ENCODE data around the gene PARD3. TPM values are rescaled to one million over a fixed set of nuclear protein-coding genes. Genes with fewer than 3 reads are reported as not detected.

Gene PARD3
- polyA plus RNA-seq, 3 donors, result 0.51 TPM; not detected in 2

DNA sequence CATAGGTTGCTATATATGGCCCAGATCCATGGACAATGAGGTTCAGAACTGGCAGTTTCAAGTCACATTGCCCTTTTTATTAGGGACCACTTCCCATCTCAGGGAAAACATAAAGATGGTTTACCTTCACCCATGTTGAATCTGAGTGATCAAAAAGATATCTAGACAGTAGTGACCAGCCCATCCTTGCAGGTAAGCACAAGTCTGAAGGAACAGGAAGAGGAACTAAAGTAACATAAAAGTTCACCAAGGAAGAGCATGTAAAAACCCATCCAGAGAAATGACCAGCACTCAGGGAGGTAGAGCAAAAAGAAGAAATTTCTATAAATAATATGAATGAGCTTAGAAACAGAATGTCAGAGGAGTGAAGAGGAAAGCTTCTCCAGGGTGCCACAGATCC, 382.5 kb downstream of the PARD3 start:
- H3K36me3 Mint-ChIP-seq, result no peaks in the 10 kb centered on the region
- Histone ChIP-seq H3K36me3 (replicated peaks in 1 of 2; ENCODE audit: control insufficient read depth in 1 of 2, insufficient read depth in 2 of 2, low read length in 2 of 2) (no peaks in the 10 kb centered on the region), H3K27me3 (ENCODE audit: control insufficient read depth in 2 of 2, insufficient read depth in 2 of 2, low read length in 2 of 2) (no peaks in the 10 kb centered on the region), H3K27ac (ENCODE audit: low read depth in 1 of 2, low read length in 2 of 2) (no peak overlapping the region), H2AFZ (ENCODE audit: insufficient read depth, low read depth, low read length, poor library complexity, severe bottlenecking) (no peak overlapping the region), H3K9me3 (replicated peaks in 1 of 2; ENCODE audit: control insufficient read depth in 1 of 2, insufficient read depth in 1 of 2, low read length in 2 of 2) (no peaks in the 10 kb centered on the region), H3K4me1 (ENCODE audit: control insufficient read depth in 1 of 2, insufficient read depth in 2 of 2, low read length in 2 of 2) (peaks cover 9 to 10% of the 10 kb centered on the region in 2 donors), H3K9ac (ENCODE audit: insufficient read depth, low read length, poor library complexity, severe bottlenecking) (no peak overlapping the region), H3K79me2 (ENCODE audit: insufficient read depth, low read length) (no peaks in the 10 kb centered on the region), H3K4me3 (replicated peaks in 1 of 3; ENCODE audit: low read depth in 2 of 3, low read length in 3 of 3) (no peak overlapping the region), H4K20me1 (ENCODE audit: insufficient read depth, low read length) (no peaks in the 10 kb centered on the region), H3K4me2 (replicated peaks; ENCODE audit: extremely low read depth, low read length, poor library complexity, severe bottlenecking) (no peak overlapping the region)
- peaks cover 0 to 3% (median 0%) of the 10 kb centered on the region in 3 donors for H3K27me3 Mint-ChIP-seq (ENCODE audit: low read depth in 3 of 3)
- no peak for TF ChIP-seq CTCF (IDR thresholded peaks at IDR 0.05)
- H3K9me3 Mint-ChIP-seq, result peaks cover 1 to 6% (median 4%) of the 10 kb centered on the region in 7 donors
- H3K4me1 Mint-ChIP-seq, result peaks cover 10% of the 10 kb centered on the region
- H3K4me3 Mint-ChIP-seq, result no peak overlapping the region
- H3K27ac Mint-ChIP-seq, result no peak overlapping the region
- DNase-seq, result no peak
- intact Hi-C loops (cut with micrococcal nuclease), result no loop called here

DNA sequence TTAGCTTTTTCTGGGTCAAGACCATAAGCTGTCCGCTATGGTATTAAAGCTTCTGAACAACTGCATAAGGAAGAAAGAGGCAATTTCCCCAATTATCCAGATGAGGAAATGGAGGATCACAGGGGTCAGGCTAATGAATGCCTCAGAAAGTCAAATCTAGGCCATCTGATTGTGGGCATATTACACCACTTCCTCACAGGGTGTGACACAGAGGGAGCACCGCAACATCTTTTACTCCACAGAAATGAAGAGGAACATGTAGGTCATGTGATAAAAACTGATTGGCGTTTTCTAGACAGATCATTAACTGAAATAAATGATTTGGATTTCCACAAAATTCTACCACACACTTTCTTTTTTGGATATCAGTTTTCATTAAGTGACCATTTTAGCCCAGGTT, 384.4 kb downstream of the PARD3 start:
- H3K4me3 Mint-ChIP-seq, result peak overlapping the region in 1 of 2 donors; percentile 44
- peaks cover 9 to 10% of the 10 kb centered on the region in 2 donors for H3K4me1 ChIP-seq (ENCODE audit: control insufficient read depth in 1 of 2, insufficient read depth in 2 of 2, low read length in 2 of 2)
- no peak overlapping the region for H3K9ac ChIP-seq (ENCODE audit: insufficient read depth, low read length, poor library complexity, severe bottlenecking)
- no peaks in the 10 kb centered on the region for H3K27me3 ChIP-seq (ENCODE audit: control insufficient read depth in 2 of 2, insufficient read depth in 2 of 2, low read length in 2 of 2)
- TF ChIP-seq CTCF (IDR thresholded peaks at IDR 0.05), result no peak
- DNase-seq, result peak; percentile 60 to 80 (median 71)
- intact Hi-C loops (cut with micrococcal nuclease), result no loop called here
- H3K36me3 ChIP-seq (replicated peaks in 1 of 2; ENCODE audit: control insufficient read depth in 1 of 2, insufficient read depth in 2 of 2, low read length in 2 of 2), result no peaks in the 10 kb centered on the region
- peak overlapping the region in 4 of 7 donors; percentile 25 to 78 (median 34) for H3K27ac Mint-ChIP-seq
- H3K9me3 ChIP-seq (replicated peaks in 1 of 2; ENCODE audit: control insufficient read depth in 1 of 2, insufficient read depth in 1 of 2, low read length in 2 of 2), result no peaks in the 10 kb centered on the region
- no peaks in the 10 kb centered on the region for H3K36me3 Mint-ChIP-seq
- no peak overlapping the region for H3K27ac ChIP-seq (ENCODE audit: low read depth in 1 of 2, low read length in 2 of 2)
- H3K27me3 Mint-ChIP-seq (ENCODE audit: low read depth in 3 of 3), result peaks cover 0 to 5% (median 0%) of the 10 kb centered on the region in 3 donors
- no peaks in the 10 kb centered on the region for H4K20me1 ChIP-seq (ENCODE audit: insufficient read depth, low read length)
- WGBS (ENCODE audit: insufficient coverage), result 50% methylated on average over 1 of the region's 3 CpGs
- H3K9me3 Mint-ChIP-seq, result peaks cover 6 to 11% (median 10%) of the 10 kb centered on the region in 7 donors
- H3K4me1 Mint-ChIP-seq, result peaks cover 10% of the 10 kb centered on the region
- H2AFZ ChIP-seq (ENCODE audit: insufficient read depth, low read depth, low read length, poor library complexity, severe bottlenecking), result no peak overlapping the region
- H3K79me2 ChIP-seq (ENCODE audit: insufficient read depth, low read length), result no peaks in the 10 kb centered on the region
- peak overlapping the region; percentile 40 for H3K4me2 ChIP-seq (replicated peaks; ENCODE audit: extremely low read depth, low read length, poor library complexity, severe bottlenecking)
- no peak overlapping the region for H3K4me3 ChIP-seq (replicated peaks in 1 of 3; ENCODE audit: low read depth in 2 of 3, low read length in 3 of 3)

Measured in CD14-positive monocyte (primary cell).